Type B pancreatic cell (in vitro differentiated cells): ENCODE measurements around the gene PDF. TPM values are rescaled to one million over a fixed set of nuclear protein-coding genes. Genes with fewer than 3 reads are reported as not detected.
"Not testable (repeated sequence)": the region's sequence is repeated elsewhere in the genome, so short reads cannot be mapped to it uniquely, and the experiment has no call there.

ENCODE experiments used
- DNase-seq: peaks from one replicate; pipeline ENCODE4 v3.0.0; 2021; ENCODE audit warnings: mixed read lengths; ENCODE audit not compliant: unreplicated experiment; ENCODE audit errors: extremely low spot score
- H3K27ac Mint-ChIP-seq: 2 replicates; pipeline ENCODE4 v1.8.0; 2021; ENCODE audit warnings: mild to moderate bottlenecking, mixed read lengths
- H3K27me3 Mint-ChIP-seq: 2 replicates; pipeline ENCODE4 v1.8.0; 2021; ENCODE audit warnings: mixed read lengths
- H3K36me3 Mint-ChIP-seq: 2 replicates; pipeline ENCODE4 v1.8.0; 2021; ENCODE audit warnings: mixed read lengths
- H3K4me1 Mint-ChIP-seq: one replicate; pipeline ENCODE4 v1.8.0; 2021; ENCODE audit warnings: mixed read lengths; ENCODE audit not compliant: unreplicated experiment
- H3K4me3 Mint-ChIP-seq: 2 replicates; pipeline ENCODE4 v1.8.0; 2021; ENCODE audit warnings: mild to moderate bottlenecking, mixed read lengths
- H3K9me3 Mint-ChIP-seq: 2 replicates; pipeline ENCODE4 v1.8.0; 2021; ENCODE audit warnings: mixed read lengths
- CTCF ChIP-seq: fragments of 200-600 bp; sonication (generic); conservative IDR thresholded peaks from 2 replicates; pipeline ENCODE4 v1.5.0; 2021; ENCODE audit warnings: antibody characterized with exemption, mild to moderate bottlenecking
- total RNA-seq: library from RNA; stranded (reverse); gene quantifications from 2 replicates; pipeline ENCODE4 v1.2.1, GENCODE V29; 2021; ENCODE audit warnings: low replicate concordance

Gene PDF
- total RNA-seq, 1 donor from 2014 or later = 14.6 TPM

GRCh38 chr16:69294051-69294450 is 36.3 kb downstream of the PDF start:
- Mint-ChIP-seq H3K36me3 (peaks cover 7% of the 10 kb centered on the region), H3K9me3 (no peaks in the 10 kb centered on the region), H3K27me3 (no peaks in the 10 kb centered on the region), H3K4me3 (no peak overlapping the region), H3K4me1 (no peaks in the 10 kb centered on the region), H3K27ac (no peak overlapping the region)
- no peak for DNase-seq
- TF ChIP-seq CTCF = no peak

- Mint-ChIP-seq H3K27ac (no peak overlapping the region), H3K4me1 (no peaks in the 10 kb centered on the region), H3K36me3 (peaks cover 5% of the 10 kb centered on the region), H3K4me3 (no peak overlapping the region), H3K9me3 (no peaks in the 10 kb centered on the region), H3K27me3 (no peaks in the 10 kb centered on the region)
- no peak for TF ChIP-seq CTCF
- no peak for DNase-seq
Observed at GRCh38 chr16:69293401-69293800, 37.0 kb downstream of the PDF start.

- not testable (repeated sequence) for H3K36me3 Mint-ChIP-seq, H3K4me3 Mint-ChIP-seq, H3K27me3 Mint-ChIP-seq, H3K4me1 Mint-ChIP-seq, DNase-seq, H3K9me3 Mint-ChIP-seq, H3K27ac Mint-ChIP-seq
Observed at GRCh38 chr16:69291657-69292056, 38.7 kb downstream of the PDF start.

- H3K4me1 Mint-ChIP-seq = no peaks in the 10 kb centered on the region
- no peak overlapping the region for H3K27ac Mint-ChIP-seq
- no peak overlapping the region for H3K4me3 Mint-ChIP-seq
- no peaks in the 10 kb centered on the region for H3K9me3 Mint-ChIP-seq
- DNase-seq = no peak
- H3K27me3 Mint-ChIP-seq = no peaks in the 10 kb centered on the region
- peaks cover 7% of the 10 kb centered on the region for H3K36me3 Mint-ChIP-seq
- peak; percentile 90 for TF ChIP-seq CTCF
Observed at GRCh38 chr16:69286941-69287713, 43.3 kb downstream of the PDF start.

- Mint-ChIP-seq H3K4me3 (no peak overlapping the region), H3K9me3 (no peaks in the 10 kb centered on the region), H3K27ac (no peak overlapping the region), H3K27me3 (no peaks in the 10 kb centered on the region), H3K36me3 (peaks cover 7% of the 10 kb centered on the region), H3K4me1 (no peaks in the 10 kb centered on the region)
- no peak for DNase-seq
- TF ChIP-seq CTCF = no peak
Observed at GRCh38 chr16:69285240-69285639, 45.1 kb downstream of the PDF start.

GRCh38 chr16:69283851-69284250 is 46.5 kb downstream of the PDF start:
- H3K36me3 Mint-ChIP-seq = peaks cover 11% of the 10 kb centered on the region
- H3K27ac Mint-ChIP-seq = no peak overlapping the region
- no peaks in the 10 kb centered on the region for H3K4me1 Mint-ChIP-seq
- no peaks in the 10 kb centered on the region for H3K27me3 Mint-ChIP-seq
- no peak overlapping the region for H3K4me3 Mint-ChIP-seq
- H3K9me3 Mint-ChIP-seq = no peaks in the 10 kb centered on the region
- no peak for DNase-seq
- TF ChIP-seq CTCF = no peak
